ENCODE results near the gene DCP1A. TPM values are rescaled to one million over a fixed set of nuclear protein-coding genes. Genes with fewer than 3 reads are reported as not detected.
A peak's percentile ranks its signal among the peaks of the same experiment; 100 is the strongest.

DCP1A gene
- total RNA-seq, 2 experiments from 2014 or later = 21.8 to 23.2 TPM

DNA sequence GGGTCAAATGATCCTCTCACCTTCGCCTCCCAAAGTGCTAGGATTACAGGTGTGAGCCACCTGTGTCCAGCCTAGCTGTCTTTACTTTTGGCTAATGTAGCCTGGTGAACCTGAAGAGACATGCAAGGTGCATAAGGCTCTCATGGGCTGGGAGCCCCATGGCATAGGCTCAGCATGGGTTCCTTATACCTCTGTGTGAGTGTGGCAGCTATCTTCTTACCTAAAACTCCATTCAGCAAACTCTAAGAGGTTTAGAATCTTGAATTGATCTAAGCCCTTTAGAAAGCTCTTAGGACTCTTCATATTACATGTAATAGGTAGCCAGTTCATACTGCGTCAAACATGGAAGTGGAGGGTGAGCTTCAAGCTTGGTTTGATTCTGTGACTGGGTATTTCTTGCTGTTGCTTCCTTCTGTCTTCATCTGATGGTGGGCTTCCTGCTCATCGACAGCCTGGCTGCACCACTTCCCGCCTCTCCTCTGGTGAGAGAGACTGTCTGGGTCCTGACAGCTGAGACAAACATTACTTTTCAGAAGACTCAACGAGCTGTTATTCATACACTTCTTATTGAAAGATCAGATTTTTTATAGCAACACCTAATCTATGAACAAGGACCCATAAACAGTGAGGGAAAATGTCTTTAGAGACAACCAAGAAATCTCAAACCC is 72.3 kb downstream of the DCP1A start:
- Histone ChIP-seq H3K9me3 (ENCODE audit: low read length) (no peaks in the 10 kb centered on the region), H3K36me3 (ENCODE audit: insufficient read depth, low read length) (no peaks in the 10 kb centered on the region), H2AFZ (ENCODE audit: low read length) (peak overlapping the region; percentile 35; the same call in 1 of the 2 replicates), H3K79me2 (ENCODE audit: insufficient read depth, low read depth, low read length) (no peaks in the 10 kb centered on the region), H3K27ac (ENCODE audit: low read depth, low read length, poor library complexity, severe bottlenecking) (no peak overlapping the region), H3K4me1 (ENCODE audit: insufficient read depth, low read length, poor library complexity, severe bottlenecking) (peaks cover 16% of the 10 kb centered on the region), H3K9me2 (ENCODE audit: insufficient read depth, low read length) (no peaks in the 10 kb centered on the region), H3K4me3 (ENCODE audit: low read depth, low read length, poor library complexity, severe bottlenecking) (no peak overlapping the region), H4K20me1 (ENCODE audit: insufficient read depth, low read length) (no peaks in the 10 kb centered on the region), H3K4me2 (ENCODE audit: low read length) (no peak overlapping the region)
- ChIA-PET POLR2A (interaction anchor here (0.6 to 0.9 kb wide), 6 partner anchors 13 to 717 kb away, joined by 3 to 6 read pairs (median 4); no protein-coding TSS in a partner anchor), CTCF (ENCODE audit: unreplicated experiment) (interaction anchor here (1.0 kb wide), 1 partner anchor 75 kb away, joined by 3 read pairs; no protein-coding TSS in a partner anchor)
- intact Hi-C loops (cut with micrococcal nuclease; ENCODE audit: unreplicated experiment) = no loop called here
- DNase-seq (ENCODE audit: low spot score) = peak; percentile 33
- no TSS peak for BruUV-seq (replicated peaks)
- no peak for TF ChIP-seq EZH2phosphoT487 (IDR thresholded peaks at IDR 0.05; ENCODE audit: borderline replicate concordance, low read depth, low read length)
- TF ChIP-seq, protein P1, sequence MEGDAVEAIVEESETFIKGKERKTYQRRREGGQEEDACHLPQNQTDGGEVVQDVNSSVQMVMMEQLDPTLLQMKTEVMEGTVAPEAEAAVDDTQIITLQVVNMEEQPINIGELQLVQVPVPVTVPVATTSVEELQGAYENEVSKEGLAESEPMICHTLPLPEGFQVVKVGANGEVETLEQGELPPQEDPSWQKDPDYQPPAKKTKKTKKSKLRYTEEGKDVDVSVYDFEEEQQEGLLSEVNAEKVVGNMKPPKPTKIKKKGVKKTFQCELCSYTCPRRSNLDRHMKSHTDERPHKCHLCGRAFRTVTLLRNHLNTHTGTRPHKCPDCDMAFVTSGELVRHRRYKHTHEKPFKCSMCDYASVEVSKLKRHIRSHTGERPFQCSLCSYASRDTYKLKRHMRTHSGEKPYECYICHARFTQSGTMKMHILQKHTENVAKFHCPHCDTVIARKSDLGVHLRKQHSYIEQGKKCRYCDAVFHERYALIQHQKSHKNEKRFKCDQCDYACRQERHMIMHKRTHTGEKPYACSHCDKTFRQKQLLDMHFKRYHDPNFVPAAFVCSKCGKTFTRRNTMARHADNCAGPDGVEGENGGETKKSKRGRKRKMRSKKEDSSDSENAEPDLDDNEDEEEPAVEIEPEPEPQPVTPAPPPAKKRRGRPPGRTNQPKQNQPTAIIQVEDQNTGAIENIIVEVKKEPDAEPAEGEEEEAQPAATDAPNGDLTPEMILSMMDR (conservative IDR thresholded peaks at IDR 0.05; ENCODE audit: low read length) = no peak

DNA sequence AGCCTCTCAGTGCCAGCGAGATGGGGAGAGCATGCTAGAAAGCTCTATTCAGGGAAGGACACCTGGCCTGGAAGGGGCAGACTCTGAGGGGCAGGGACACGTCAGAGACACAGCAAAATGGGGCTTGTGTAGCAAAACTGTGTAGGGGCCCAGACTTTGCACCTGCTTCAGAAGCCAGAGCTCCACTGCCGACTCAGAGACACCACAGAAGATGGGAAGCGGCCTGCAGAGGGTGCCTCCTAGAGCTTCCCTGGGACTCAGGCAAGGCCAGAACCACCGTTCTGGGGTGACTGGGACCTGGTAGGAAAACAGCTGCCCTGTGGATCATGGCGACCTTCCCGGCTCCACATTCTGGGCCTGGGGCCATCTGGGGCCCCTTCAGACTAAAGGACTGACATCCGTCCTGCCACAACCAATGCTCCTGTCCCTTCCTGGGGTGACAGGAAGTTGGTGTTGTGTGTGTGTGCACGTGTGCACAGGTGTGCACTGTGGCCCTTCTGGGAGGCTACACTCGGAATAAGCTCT is 74.1 kb downstream of the DCP1A start:
- TF ChIP-seq EZH2phosphoT487 (IDR thresholded peaks at IDR 0.05; ENCODE audit: borderline replicate concordance, low read depth, low read length) = no peak
- TF ChIP-seq, protein P1 (conservative IDR thresholded peaks at IDR 0.05; ENCODE audit: low read length) = no peak
- ChIA-PET CTCF (ENCODE audit: unreplicated experiment) (no interaction called here), POLR2A (interaction anchor here (0.6 to 0.7 kb wide), 2 partner anchors 67 to 1677 kb away, joined by 3 read pairs; no protein-coding TSS in a partner anchor)
- Histone ChIP-seq H4K20me1 (ENCODE audit: insufficient read depth, low read length) (no peaks in the 10 kb centered on the region), H3K4me2 (ENCODE audit: low read length) (no peak overlapping the region), H3K27ac (ENCODE audit: low read depth, low read length, poor library complexity, severe bottlenecking) (no peak overlapping the region), H3K4me3 (ENCODE audit: low read depth, low read length, poor library complexity, severe bottlenecking) (no peak overlapping the region), H3K79me2 (ENCODE audit: insufficient read depth, low read depth, low read length) (no peaks in the 10 kb centered on the region), H2AFZ (ENCODE audit: low read length) (peak overlapping the region; percentile 39; the same call in 1 of the 2 replicates), H3K4me1 (ENCODE audit: insufficient read depth, low read length, poor library complexity, severe bottlenecking) (peaks cover 22% of the 10 kb centered on the region), H3K9me3 (ENCODE audit: low read length) (no peaks in the 10 kb centered on the region), H3K36me3 (ENCODE audit: insufficient read depth, low read length) (no peaks in the 10 kb centered on the region), H3K9me2 (ENCODE audit: insufficient read depth, low read length) (no peaks in the 10 kb centered on the region)
- intact Hi-C loops (cut with micrococcal nuclease; ENCODE audit: unreplicated experiment) = no loop called here
- DNase-seq (ENCODE audit: low spot score) = peak; percentile 16
- BruUV-seq (replicated peaks) = no TSS peak

Measured in OCI-LY7 (cell line).